Hematopoietic multipotent progenitor cell (in vitro differentiated cells): ENCODE results near the gene NLRP1. TPM values are rescaled to one million over a fixed set of nuclear protein-coding genes. Genes with fewer than 3 reads are reported as not detected.
A peak's percentile ranks its signal among the peaks of the same experiment; 100 is the strongest.

Experiments used
- DNase-seq, 3 donors: peaks; one replicate each; pipeline ENCODE4 v3.0.0-alpha.2; 2011 to 2015; ENCODE audit warnings: low read depth in 2 of 3, low spot score in 2 of 3
- total RNA-seq: library from RNA; depleted of rRNA; stranded (reverse); fragments of >200 nt; gene quantifications from one replicate; pipeline ENCODE4 v1.2.3, GENCODE V29; 2012

Gene NLRP1
- total RNA-seq, 1 donor = 28.8 TPM

- peak in 2 of 3 donors; percentile 88 to 96 for DNase-seq
Observed at GRCh38 chr17:5526821-5527598, 57.3 kb downstream of the NLRP1 start.

DNA sequence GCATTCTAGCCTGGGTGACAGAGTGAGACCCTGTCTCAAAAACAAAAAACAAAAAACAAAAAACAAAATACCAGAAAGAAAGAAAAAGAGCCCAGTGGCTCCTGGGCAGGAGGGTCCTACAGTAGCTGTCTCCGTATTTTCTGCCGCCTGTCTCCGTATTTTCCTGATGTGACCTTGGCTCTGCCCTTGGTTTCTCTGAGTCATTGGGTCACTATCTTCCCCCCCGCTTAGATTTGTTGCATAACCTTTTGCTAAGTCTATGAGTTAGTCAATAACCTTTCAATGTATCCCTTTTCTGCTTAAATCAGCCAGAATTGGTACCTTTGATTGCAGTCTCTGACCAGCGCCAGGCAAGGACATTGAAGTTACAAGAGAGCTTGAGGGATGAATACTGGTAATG is 61.1 kb downstream of the NLRP1 start:
- DNase-seq = no peak

DNA sequence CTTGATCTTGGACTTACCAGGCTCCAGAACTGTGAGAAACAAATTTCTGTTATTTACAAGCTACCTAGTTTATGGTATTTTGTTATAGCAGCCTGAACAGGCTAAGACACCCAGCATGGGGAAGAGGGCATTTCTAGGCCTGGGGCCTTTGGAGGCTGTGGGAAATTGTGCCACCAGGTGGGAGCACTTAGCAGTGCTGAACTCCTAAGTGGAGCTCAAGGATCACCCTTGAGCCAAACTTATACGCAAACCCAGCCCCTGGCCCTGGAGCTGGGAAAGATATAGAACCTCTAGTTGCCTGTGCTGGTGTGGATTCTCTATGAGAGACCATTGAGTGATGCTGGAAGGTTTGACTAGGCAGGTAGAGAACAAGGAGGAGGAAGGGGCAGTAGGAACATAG is 61.8 kb downstream of the NLRP1 start:
- no peak for DNase-seq

GRCh38 chr17:5516060-5516792 is 68.1 kb downstream of the NLRP1 start:
- peak in 1 of 3 donors; percentile 28 for DNase-seq

- DNase-seq = no peak
Observed at GRCh38 chr17:5514976-5515375, 69.3 kb downstream of the NLRP1 start.

- DNase-seq = no peak
Observed at GRCh38 chr17:5513628-5514027, 70.7 kb downstream of the NLRP1 start.

DNA sequence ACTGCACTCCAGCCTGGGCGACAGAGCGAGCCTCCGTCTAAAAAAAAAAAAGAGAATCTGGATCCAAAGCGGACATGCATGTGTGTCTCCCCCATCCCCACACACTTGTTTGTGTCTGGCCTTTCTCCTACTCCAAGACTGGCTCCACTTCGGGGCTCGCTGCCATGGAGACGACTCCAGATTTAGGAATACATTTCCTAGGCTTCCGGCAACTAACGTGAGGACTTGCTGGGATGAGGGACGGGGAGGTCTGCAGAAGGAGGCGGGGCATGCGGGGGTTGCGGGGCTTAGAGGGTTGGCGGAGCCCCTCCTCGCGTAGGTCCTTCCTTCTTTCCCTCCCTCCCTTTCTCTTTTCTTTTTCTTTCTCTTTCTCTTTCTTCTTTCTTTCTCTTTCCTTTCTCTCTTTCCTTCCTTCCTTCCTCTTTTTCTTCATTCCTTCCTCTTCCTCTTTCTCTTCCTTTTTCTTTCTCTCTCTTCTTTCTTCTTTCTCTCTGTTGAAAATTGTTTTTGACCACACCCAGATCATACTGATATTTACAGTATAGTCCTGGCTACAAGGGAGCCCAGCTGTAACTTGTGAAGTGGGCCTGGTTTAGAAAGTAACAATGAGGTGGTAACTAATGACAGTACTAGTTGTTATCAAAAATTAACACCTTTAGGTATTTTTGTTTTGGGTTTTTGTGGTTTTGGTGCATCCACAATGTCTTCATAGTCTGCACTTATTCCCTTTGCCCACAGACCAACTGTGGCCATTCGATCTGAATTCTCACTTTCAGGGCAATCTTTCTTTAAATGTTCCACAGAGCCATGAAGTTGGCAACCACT is 72.7 kb downstream of the NLRP1 start:
- no peak for DNase-seq

GRCh38 chr17:5510771-5511170 is 73.5 kb downstream of the NLRP1 start:
- no peak for DNase-seq

GRCh38 chr17:5509482-5509881 is 74.8 kb downstream of the NLRP1 start:
- no peak for DNase-seq

GRCh38 chr17:5508810-5509209 is 75.5 kb downstream of the NLRP1 start:
- no peak for DNase-seq

DNA sequence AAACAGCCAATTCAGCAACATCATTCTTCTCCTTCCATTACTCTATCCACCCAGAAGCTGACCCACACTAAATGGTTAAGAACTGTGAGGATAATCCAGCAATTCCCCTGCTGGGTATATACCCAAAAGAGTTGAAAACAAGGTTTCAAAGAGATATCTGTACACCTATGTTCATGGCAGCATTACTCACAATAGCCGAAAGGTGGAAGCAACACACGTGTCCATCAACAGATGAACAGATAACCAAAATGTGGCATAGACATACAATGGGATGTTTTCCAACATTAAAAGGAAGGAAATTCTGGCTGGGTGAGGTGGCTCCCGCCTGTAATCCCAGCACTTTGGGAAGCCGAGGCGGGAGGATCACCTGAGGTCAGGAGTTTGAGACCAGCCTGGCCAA is 78.0 kb downstream of the NLRP1 start:
- DNase-seq = no peak

DNA sequence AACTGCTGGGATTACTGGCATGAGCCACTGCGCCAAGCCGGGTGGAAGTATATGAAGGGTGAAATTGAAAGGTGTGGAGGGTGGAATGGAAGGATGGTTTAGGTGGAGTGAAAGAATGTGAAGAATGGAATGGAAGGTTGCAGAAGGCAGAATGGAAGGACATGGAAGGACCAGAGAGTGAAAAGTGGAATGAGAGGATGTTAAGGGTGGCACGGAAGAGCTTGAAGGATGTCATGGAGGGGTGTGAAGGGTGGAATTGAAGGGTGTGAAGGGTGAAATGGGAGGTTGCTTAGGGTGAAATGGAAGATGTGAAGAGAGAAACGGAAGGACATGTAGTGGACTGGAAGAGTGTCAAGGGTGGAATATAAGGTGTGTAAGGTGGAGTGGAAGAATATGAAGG is 81.8 kb downstream of the NLRP1 start:
- no peak for DNase-seq

DNA sequence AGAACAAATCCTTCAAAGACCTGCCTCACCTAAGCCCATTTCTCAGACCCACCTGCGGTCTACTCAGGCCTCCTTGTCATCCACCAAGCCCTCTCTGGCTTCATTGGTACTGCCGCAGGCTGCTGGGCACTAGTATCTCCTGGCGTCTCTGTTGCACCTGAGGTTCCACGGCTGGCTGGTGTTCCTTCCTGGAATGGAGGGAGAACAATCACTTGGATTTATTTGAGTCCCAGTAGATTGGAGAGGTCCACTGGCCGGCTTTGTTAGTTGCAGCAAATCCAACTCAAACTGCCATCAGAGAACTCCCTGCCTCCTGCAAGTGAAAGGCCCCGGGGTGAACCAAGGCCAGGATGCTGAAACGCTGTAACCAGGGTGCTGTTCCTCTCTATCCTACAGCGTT is 82.6 kb downstream of the NLRP1 start:
- no peak for DNase-seq

GRCh38 chr17:5500589-5501391 is 83.5 kb downstream of the NLRP1 start:
- peak; percentile 41 to 91 (median 85) for DNase-seq

DNA sequence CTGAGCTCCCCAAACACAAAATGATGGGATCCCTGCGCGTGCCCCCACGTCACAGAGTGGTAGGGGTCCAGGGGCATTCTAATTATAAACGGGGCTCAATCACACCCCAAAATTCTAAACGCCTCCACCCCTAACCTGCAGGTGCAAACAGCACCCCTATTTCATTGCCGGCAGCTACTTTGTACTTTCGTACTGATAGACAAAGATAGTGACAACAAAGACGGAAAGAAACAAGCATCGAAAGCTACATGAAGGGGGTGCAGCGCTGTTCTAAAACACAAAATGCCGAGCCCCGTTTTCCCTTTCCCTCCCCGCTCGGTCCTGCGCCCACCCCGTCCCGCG is 84.1 kb downstream of the NLRP1 start:
- DNase-seq = no peak

- DNase-seq = peak in 1 of 3 donors; percentile 12
Observed at GRCh38 chr17:5499476-5500231, 84.7 kb downstream of the NLRP1 start.

GRCh38 chr17:5492970-5493369 is 91.3 kb downstream of the NLRP1 start:
- no peak for DNase-seq

GRCh38 chr17:5488752-5489151 is 95.6 kb downstream of the NLRP1 start:
- no peak for DNase-seq

DNA sequence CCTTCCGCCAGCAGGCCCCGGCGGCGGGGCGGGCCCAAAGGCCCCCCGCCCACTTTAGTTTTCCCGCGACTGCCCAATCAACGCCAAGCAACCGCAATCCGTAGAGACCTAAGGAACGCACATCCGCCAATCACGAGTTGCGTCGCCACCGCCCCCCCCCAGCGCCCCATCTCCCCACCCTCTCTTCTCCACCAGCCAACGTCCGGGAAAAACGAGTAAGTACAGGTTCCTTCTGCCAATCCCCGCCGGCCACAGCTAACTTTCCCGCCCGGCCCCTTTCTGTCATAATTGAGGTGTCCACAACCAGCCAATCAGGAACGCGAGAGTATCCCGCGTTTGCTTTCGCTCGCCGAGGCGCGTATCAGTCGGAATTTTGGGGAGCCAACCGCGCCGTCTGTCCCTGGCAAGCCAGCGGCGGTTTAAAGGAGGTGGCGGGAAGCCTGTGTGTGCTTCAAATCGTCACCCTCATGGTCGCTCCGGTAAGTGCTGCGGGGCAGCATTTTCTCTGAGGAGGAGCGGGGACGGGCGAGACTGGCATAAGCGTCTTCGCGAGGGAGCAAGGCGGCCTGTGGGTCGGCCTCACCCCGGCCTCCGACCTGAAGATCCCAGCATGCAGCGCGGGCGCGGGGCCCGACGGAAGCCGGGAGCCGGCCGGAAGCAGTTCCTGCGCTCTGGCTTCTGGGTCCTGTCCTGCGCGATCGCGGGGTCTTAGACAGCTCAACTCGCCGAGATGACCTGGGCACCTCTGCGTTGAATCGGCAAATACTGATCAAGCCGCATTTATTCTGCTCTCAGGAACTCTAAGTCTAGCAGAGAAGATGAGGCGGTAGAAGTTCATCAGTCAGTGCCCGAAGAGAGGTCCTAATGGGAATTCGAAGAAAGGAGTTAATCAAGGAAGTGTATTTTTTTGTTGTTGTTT is 97.8 kb downstream of the NLRP1 start, which contains the start of gene MIS12:
Gene MIS12 (plus strand): TSS at position 361 of the 919 bp plus-strand sequence. CDS start 2,297 bp downstream, outside the sequence.
- peak; percentile 91 to 100 (median 99) for DNase-seq
